Omental fat pad (tissue), 4 donors: ENCODE results near the gene LSM3. TPM values are rescaled to one million over a fixed set of nuclear protein-coding genes. Genes with fewer than 3 reads are reported as not detected.

Experiments used
- ATAC-seq: fragments of 150-250 bp; one replicate; pipeline ENCODE4 v1.9.1; 2016; ENCODE audit warnings: mild to moderate bottlenecking, moderate library complexity; ENCODE audit not compliant: low FRiP score
- DNase-seq: peaks from one replicate; pipeline ENCODE4 v3.0.0-alpha.2; 2019; ENCODE audit warnings: low spot score
- total RNA-seq, 4 donors: library from RNA; depleted of rRNA; stranded (reverse); fragments of >200 nt; gene quantifications; one replicate each; pipeline ENCODE4 v1.1.0, GENCODE V29; 2016
- TF ChIP-seq, protein P1 (sequence below), 3 donors: fragments of 450-650 bp; IDR thresholded peaks; one replicate each; pipeline ENCODE4 v1.5.1; 2016 to 2017; ENCODE audit warnings: antibody characterized with exemption in 3 of 3, mild to moderate bottlenecking in 3 of 3, moderate library complexity in 2 of 3

LSM3 gene
- total RNA-seq, 4 donors from 2014 or later: 8.0 to 12.4 (median 10.9) TPM

DNA sequence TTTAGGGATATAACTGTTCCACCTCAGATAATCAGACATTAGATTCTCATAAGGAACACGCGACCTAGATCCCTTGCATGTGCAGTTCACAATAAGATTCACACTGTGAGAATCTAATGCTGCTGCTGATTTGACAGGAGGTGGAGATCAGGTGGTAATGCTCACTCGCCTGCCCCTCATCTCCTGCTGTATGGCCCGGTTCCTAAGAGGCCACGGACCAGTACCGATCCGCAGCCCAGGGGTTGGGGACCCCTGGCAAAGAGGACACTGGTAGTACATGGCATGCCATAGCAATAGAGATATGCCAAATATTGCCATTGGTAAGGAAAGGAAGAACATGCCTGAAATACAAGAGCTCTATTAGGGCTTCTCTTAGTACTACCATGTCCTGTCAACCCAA, 59.7 kb downstream of the LSM3 start:
- DNase-seq: no peak
- ATAC-seq: no peak
- TF ChIP-seq, protein P1, sequence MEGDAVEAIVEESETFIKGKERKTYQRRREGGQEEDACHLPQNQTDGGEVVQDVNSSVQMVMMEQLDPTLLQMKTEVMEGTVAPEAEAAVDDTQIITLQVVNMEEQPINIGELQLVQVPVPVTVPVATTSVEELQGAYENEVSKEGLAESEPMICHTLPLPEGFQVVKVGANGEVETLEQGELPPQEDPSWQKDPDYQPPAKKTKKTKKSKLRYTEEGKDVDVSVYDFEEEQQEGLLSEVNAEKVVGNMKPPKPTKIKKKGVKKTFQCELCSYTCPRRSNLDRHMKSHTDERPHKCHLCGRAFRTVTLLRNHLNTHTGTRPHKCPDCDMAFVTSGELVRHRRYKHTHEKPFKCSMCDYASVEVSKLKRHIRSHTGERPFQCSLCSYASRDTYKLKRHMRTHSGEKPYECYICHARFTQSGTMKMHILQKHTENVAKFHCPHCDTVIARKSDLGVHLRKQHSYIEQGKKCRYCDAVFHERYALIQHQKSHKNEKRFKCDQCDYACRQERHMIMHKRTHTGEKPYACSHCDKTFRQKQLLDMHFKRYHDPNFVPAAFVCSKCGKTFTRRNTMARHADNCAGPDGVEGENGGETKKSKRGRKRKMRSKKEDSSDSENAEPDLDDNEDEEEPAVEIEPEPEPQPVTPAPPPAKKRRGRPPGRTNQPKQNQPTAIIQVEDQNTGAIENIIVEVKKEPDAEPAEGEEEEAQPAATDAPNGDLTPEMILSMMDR (IDR thresholded peaks at IDR 0.05): no peak

DNA sequence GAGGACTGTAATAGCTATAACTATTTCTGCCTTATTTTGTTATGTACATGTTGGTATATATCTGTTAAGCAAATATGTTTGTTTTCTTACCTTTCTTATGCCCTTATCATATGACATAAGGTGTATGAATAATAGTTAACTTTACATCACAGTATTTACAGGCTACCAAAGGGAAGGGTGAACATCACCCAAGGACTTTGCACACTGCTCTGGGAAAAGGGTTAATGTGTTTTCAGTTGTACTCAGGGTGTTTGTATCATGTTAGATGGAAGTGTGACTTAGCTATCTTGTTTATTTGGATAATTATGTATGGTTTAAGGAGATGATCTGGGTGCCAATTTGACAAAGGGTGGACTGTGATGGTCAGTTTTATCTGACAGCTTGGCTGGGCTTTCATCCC, 60.3 kb downstream of the LSM3 start:
- DNase-seq: no peak
- no peak for ATAC-seq
- TF ChIP-seq, protein P1 (IDR thresholded peaks at IDR 0.05): no peak

DNA sequence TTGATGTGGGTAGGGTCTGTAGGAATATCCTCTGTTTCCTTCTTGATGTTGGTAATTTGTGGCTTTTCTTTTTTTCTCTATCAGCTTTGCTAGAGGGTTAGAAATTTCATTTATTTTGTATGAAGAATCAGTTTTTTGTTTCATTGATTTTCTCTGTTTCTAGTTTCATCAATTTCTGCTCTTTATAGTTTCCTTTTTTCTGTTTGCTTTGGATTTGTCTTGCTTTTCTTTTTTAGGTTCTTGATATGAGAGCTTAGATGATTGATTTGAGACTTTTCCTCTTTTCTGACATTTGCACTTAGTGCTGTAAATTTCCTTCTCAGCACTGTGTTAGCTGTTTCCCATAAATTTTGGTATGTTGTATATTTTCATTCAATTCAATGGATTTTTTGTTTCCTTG, 61.3 kb downstream of the LSM3 start:
- DNase-seq (no peak), ATAC-seq (no peak)
- TF ChIP-seq, protein P1 (IDR thresholded peaks at IDR 0.05): no peak

DNA sequence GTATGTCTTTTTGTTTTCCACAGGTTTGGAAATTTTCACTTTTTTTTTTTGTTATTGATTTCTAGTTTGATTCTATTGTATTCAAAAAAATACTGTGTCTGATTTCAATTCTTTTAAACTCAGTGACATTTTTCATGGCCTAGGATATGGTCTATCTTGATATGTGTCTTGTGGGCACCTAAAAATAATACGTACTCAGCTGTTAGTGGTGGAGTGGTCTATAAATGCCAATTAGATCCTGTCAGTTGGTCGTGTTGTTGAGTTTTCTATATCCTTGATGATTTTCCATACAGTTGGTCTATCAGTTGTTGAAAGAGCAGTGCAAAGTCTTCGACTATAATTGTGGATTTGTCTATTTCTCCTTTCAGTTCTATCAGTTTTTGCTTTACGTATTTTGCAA, 61.7 kb downstream of the LSM3 start:
- ATAC-seq (no peak), DNase-seq (no peak)
- TF ChIP-seq, protein P1 (IDR thresholded peaks at IDR 0.05): no peak

DNA sequence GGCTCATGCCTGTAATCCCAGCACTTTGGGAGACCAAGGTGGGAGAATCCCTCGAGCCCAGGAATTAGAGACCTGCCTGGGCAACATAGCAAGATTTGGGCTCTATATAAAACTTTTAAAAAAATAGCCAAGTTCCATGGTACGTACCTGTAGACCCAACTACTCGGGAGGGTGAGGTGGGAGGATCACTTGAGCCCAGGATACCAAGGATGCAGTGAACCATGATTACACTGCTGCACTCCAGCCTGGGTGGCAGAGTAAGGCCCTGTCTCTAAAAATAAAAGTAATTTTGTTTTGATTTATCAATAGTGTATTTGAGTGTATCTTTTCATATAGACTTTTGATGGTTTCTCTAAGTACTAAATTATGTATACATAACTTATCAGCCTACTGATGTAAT, 63.1 kb downstream of the LSM3 start:
- DNase-seq (no peak), ATAC-seq (no peak)
- TF ChIP-seq, protein P1 (IDR thresholded peaks at IDR 0.05): no peak

DNA sequence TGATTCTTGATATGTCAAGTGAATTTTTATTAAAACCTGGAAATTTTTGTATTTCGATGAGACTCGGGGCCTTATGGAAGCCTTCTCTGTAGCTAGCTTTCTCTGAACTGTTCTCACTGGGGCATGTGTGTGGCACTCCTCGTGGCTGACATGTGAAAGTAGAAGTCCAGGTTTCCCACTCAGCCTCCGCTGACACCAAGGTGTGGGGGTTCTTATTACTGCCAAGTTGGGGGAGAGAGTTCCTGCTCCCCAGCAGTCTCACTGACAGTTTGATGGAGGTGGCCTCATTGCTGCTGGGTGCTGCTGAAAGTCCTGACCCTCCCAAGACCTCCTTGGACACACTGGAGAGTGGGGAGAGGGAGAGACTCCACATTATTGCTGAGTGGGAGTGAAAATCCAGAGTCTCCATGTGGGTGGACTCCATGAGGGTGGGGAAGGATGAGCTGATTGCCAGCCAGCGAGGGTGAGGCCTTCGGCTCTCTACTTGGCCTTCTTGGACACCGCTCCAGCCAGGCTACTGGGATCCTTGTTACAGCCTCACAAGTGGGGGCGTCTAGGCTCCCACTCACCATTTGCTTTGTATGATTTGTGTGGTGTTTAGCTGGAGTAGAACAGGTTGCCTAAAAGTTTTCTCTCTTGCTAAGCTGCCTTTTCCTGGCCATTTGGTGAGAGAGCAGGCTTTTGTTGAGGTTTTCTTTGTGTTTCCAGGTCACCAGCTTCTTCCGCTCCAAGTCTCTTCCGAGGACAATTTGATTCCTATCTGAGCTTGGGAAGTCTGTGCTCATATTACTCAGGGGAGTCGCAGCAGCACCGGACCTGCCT, 64.1 kb downstream of the LSM3 start:
- no peak for ATAC-seq
- TF ChIP-seq, protein P1 (IDR thresholded peaks at IDR 0.05): no peak
- no peak for DNase-seq

DNA sequence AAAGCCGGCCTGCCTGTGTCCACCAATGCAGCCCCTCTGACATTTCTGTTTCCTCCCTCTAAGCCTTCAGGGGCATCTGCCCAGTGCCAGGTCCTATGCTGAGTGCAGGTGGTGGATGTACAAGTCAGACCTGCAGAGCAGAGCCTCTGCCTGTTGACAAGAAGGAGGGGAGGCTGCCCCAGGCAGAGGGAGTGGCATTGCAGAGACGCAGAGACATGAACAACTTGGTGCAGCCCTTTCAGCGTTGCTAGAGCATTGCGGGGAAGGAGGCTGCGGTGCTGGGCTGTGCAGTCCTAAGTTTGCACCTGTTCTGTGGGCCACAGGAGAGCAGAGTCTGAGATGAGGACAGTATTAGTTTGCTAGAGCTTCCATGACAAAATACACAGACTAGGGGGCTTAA, 65.2 kb downstream of the LSM3 start:
- ATAC-seq: no peak
- no peak for DNase-seq
- TF ChIP-seq, protein P1 (IDR thresholded peaks at IDR 0.05): no peak
